ENCODE measurements around the gene MGME1. TPM values are rescaled to one million over a fixed set of nuclear protein-coding genes. Genes with fewer than 3 reads are reported as not detected.

MGME1 gene
- total and polyA plus RNA-seq, 2 of the 13 experiments (the other 11 are each of a cell fraction or from before 2014, with no cell fraction given), result 36.7 to 66.6 TPM

DNA sequence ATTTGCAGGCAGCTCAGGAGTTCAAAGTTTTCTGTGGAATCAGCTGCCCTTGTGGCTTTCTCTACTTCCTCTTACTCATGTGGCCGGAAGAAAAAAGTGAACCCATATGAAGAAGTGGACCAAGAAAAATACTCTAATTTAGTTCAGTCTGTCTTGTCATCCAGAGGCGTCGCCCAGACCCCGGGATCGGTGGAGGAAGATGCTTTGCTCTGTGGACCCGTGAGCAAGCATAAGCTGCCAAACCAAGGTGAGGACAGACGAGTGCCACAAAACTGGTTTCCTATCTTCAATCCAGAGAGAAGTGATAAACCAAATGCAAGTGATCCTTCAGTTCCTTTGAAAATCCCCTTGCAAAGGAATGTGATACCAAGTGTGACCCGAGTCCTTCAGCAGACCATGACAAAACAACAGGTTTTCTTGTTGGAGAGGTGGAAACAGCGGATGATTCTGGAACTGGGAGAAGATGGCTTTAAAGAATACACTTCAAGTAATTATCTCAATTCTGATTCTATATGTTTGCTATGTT lies 1.1 kb downstream of the MGME1 start (continued):
- TF ChIP-seq TSC22D2 (CRISPR knock-in tag; IDR thresholded peaks at IDR 0.05; ENCODE audit: borderline replicate concordance), result no peak
- no peak for TF ChIP-seq ZNF232 (CRISPR knock-in tag; IDR thresholded peaks at IDR 0.05; ENCODE audit: borderline replicate concordance)
- TF ChIP-seq ELF1 (CRISPR knock-in tag; IDR thresholded peaks at IDR 0.05), result no peak; the same call in 1 of the 2 replicates
- no peak; the same call in 1 of the 2 replicates for TF ChIP-seq ZNF337 (CRISPR knock-in tag; IDR thresholded peaks at IDR 0.05; ENCODE audit: borderline replicate concordance, low read depth)
- no peak for TF ChIP-seq FOXM1 (CRISPR knock-in tag; IDR thresholded peaks at IDR 0.05)
- TF ChIP-seq, protein P1, sequence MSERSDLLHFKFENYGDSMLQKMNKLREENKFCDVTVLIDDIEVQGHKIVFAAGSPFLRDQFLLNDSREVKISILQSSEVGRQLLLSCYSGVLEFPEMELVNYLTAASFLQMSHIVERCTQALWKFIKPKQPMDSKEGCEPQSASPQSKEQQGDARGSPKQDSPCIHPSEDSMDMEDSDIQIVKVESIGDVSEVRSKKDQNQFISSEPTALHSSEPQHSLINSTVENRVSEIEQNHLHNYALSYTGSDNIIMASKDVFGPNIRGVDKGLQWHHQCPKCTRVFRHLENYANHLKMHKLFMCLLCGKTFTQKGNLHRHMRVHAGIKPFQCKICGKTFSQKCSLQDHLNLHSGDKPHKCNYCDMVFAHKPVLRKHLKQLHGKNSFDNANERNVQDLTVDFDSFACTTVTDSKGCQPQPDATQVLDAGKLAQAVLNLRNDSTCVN (CRISPR knock-in tag; IDR thresholded peaks at IDR 0.05; ENCODE audit: borderline replicate concordance), result no peak
- TF ChIP-seq, protein P2, sequence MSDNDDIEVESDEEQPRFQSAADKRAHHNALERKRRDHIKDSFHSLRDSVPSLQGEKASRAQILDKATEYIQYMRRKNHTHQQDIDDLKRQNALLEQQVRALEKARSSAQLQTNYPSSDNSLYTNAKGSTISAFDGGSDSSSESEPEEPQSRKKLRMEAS (IDR thresholded peaks at IDR 0.05), result peak; percentile 26; the same call in 1 of the 2 replicates
- peak in 1 of 2 experiments; percentile 57; a peak in 1 of 4 replicates for TF ChIP-seq POLR2A (IDR thresholded peaks at IDR 0.05; ENCODE audit: insufficient read depth in 1 of 2, low read depth in 2 of 2, low read length in 2 of 2)
- TF ChIP-seq, protein P3, sequence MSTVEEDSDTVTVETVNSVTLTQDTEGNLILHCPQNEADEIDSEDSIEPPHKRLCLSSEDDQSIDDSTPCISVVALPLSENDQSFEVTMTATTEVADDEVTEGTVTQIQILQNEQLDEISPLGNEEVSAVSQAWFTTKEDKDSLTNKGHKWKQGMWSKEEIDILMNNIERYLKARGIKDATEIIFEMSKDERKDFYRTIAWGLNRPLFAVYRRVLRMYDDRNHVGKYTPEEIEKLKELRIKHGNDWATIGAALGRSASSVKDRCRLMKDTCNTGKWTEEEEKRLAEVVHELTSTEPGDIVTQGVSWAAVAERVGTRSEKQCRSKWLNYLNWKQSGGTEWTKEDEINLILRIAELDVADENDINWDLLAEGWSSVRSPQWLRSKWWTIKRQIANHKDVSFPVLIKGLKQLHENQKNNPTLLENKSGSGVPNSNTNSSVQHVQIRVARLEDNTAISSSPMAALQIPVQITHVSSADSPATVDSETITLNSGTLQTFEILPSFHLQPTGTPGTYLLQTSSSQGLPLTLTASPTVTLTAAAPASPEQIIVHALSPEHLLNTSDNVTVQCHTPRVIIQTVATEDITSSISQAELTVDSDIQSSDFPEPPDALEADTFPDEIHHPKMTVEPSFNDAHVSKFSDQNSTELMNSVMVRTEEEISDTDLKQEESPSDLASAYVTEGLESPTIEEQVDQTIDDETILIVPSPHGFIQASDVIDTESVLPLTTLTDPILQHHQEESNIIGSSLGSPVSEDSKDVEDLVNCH (CRISPR knock-in tag; IDR thresholded peaks at IDR 0.05), result no peak
- TF ChIP-seq, protein P4, sequence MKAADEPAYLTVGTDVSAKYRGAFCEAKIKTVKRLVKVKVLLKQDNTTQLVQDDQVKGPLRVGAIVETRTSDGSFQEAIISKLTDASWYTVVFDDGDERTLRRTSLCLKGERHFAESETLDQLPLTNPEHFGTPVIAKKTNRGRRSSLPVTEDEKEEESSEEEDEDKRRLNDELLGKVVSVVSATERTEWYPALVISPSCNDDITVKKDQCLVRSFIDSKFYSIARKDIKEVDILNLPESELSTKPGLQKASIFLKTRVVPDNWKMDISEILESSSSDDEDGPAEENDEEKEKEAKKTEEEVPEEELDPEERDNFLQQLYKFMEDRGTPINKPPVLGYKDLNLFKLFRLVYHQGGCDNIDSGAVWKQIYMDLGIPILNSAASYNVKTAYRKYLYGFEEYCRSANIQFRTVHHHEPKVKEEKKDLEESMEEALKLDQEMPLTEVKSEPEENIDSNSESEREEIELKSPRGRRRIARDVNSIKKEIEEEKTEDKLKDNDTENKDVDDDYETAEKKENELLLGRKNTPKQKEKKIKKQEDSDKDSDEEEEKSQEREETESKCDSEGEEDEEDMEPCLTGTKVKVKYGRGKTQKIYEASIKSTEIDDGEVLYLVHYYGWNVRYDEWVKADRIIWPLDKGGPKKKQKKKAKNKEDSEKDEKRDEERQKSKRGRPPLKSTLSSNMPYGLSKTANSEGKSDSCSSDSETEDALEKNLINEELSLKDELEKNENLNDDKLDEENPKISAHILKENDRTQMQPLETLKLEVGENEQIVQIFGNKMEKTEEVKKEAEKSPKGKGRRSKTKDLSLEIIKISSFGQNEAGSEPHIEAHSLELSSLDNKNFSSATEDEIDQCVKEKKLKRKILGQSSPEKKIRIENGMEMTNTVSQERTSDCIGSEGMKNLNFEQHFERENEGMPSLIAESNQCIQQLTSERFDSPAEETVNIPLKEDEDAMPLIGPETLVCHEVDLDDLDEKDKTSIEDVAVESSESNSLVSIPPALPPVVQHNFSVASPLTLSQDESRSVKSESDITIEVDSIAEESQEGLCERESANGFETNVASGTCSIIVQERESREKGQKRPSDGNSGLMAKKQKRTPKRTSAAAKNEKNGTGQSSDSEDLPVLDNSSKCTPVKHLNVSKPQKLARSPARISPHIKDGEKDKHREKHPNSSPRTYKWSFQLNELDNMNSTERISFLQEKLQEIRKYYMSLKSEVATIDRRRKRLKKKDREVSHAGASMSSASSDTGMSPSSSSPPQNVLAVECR (CRISPR knock-in tag; IDR thresholded peaks at IDR 0.05; ENCODE audit: borderline replicate concordance), result no peak
- TF ChIP-seq, protein P5, sequence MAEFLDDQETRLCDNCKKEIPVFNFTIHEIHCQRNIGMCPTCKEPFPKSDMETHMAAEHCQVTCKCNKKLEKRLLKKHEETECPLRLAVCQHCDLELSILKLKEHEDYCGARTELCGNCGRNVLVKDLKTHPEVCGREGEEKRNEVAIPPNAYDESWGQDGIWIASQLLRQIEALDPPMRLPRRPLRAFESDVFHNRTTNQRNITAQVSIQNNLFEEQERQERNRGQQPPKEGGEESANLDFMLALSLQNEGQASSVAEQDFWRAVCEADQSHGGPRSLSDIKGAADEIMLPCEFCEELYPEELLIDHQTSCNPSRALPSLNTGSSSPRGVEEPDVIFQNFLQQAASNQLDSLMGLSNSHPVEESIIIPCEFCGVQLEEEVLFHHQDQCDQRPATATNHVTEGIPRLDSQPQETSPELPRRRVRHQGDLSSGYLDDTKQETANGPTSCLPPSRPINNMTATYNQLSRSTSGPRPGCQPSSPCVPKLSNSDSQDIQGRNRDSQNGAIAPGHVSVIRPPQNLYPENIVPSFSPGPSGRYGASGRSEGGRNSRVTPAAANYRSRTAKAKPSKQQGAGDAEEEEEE (CRISPR knock-in tag; IDR thresholded peaks at IDR 0.05; ENCODE audit: borderline replicate concordance), result no peak

Data from HepG2 (cell line).